Pancreas (tissue), 10 donors: ENCODE measurements around the gene MTHFSD. TPM values are rescaled to one million over a fixed set of nuclear protein-coding genes. Genes with fewer than 3 reads are reported as not detected.

ENCODE experiments used
- ATAC-seq, 4 donors: fragments of 200-7000 bp; cut with Tn5 transposase; one replicate each; pipeline versions ENCODE4 v1.8.0 to v1.9.1; 2020; ENCODE audit warnings: mild to moderate bottlenecking in 4 of 4, moderate library complexity in 4 of 4
- DNase-seq, 6 donors: peaks; one replicate each; pipeline ENCODE4 v3.0.0-alpha.2; 2020
- FAIRE-seq: peaks from 2 replicates; lab custom pipeline; 2012; peaks lifted over from hg19 to GRCh38; lab: Jason Lieb, UNC
- H3K27ac ChIP-seq, 4 donors: fragments of 200-600 bp; sonication (generic); 1 replicate in 3 of 4; 2 replicates in 1 of 4; pipeline versions ENCODE4 v1.5.0 to v1.8.0; 2020
- H3K27me3 ChIP-seq, 4 donors: fragments of 200-600 bp; one replicate each; pipeline ENCODE4 v1.8.0; 2021
- H3K36me3 ChIP-seq, 3 donors: fragments of 200-600 bp; sonication (generic) in 1 of 3; one replicate each; pipeline versions ENCODE4 v1.5.0 to v1.8.0; 2020 to 2021
- H3K4me1 ChIP-seq, 3 donors: fragments of 200-600 bp; one replicate each; pipeline ENCODE4 v1.8.0; 2021
- H3K4me3 ChIP-seq, 4 donors: fragments of 200-600 bp; sonication (generic) in 2 of 4; one replicate each; pipeline versions ENCODE4 v1.5.0 to v1.8.0; 2020 to 2021
- H3K9me3 ChIP-seq, 4 donors: fragments of 200-600 bp; one replicate each; pipeline ENCODE4 v1.8.0; 2021
- WGBS, 2 donors: extraction: QIAGEN DNeasy Blood & Tissue Kit; methylation state at CpG; one replicate each; pipeline ENCODE4 v1.1.7; 2013; 5-methylcytosine and 5-hydroxymethylcytosine counted together
- intact Hi-C, 3 donors: fragments of 100-400 bp; cut with DNase I; formaldehyde crosslinking; loops; one replicate each; pipeline versions ENCODE4 v1.11.1 to v1.14.2; 2022
- polyA plus RNA-seq, 2 donors: library from polyadenylated mRNA; stranded (reverse); fragments of 200-250 nt; gene quantifications; one replicate each; pipeline ENCODE4 v1.2.3, GENCODE V29; 2013
- total RNA-seq, 6 donors: library from RNA; stranded (reverse); fragmentation: NEBNext Ultra II Directional in 4 of 6; extraction: Animal tissue kit (Norgen Biotek cat#: 25700) in 4 of 6; gene quantifications; one replicate each; pipeline versions ENCODE4 v1.2.1 to v1.2.4, GENCODE V29; 2021 to 2023
- TF ChIP-seq, protein P1 (sequence below), 4 donors: fragments of 200-600 bp; sonication (generic) in 3 of 4; IDR thresholded peaks; one replicate each; pipeline versions ENCODE4 v1.5.0 to v1.8.0; 2021; ENCODE audit warnings: antibody characterized with exemption in 4 of 4
- donor health status: healthy with polysubstance abuse.
- donor health status: DM: no; HTN: no; CAD: no; lungs with moderate emphysema.
- donor health status: DM: no; HTN: no; CAD: no.
- donor health status: control.
- donor health status: control.
- donor health status: Bipolar disorder and iron deficiency.
- donor health status: DM: yes; HTN: yes; CAD: no.
- donor health status: DM: no; HTN: no; CAD: no.
- donor health status: DM: no; HTN: no; CAD: no.
- donor health status: DM: yes; HTN: yes; CAD: no.

The MTHFSD gene
- total and polyA plus RNA-seq, 8 donors, result 7.3 to 17.6 (median 10.4) TPM

DNA sequence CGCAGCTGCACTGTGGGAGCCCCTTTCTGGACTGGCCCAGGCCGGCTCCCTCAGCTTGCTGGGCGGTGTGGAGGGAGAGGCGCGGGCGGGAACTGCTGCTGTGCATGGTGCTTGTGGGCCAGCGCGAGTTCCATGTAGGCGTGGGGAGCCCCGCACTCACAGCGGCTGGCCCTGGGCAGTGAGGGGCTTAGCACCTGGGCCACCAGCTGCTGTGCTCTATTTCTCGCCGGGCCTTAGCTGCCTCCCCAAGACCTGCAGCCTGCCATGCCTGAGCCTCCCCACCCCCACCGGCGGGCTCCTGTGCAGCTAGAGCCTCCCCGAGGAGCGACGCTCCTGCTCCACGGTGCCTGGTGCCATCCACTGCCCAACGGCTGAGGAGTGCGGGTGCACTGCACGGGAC lies 1.7 kb downstream of the MTHFSD start:
- intact Hi-C loops, result no loop called here
- Histone ChIP-seq H3K9me3 (no peaks in the 10 kb centered on the region), H3K4me3 (no peak overlapping the region), H3K27me3 (peaks cover 0 to under 1% (median 0%) of the 10 kb centered on the region in 4 donors), H3K36me3 (peaks cover 0 to 6% (median 0%) of the 10 kb centered on the region in 3 donors), H3K4me1 (peaks cover 0 to 5% (median 3%) of the 10 kb centered on the region in 3 donors), H3K27ac (no peak overlapping the region)
- TF ChIP-seq, protein P1, sequence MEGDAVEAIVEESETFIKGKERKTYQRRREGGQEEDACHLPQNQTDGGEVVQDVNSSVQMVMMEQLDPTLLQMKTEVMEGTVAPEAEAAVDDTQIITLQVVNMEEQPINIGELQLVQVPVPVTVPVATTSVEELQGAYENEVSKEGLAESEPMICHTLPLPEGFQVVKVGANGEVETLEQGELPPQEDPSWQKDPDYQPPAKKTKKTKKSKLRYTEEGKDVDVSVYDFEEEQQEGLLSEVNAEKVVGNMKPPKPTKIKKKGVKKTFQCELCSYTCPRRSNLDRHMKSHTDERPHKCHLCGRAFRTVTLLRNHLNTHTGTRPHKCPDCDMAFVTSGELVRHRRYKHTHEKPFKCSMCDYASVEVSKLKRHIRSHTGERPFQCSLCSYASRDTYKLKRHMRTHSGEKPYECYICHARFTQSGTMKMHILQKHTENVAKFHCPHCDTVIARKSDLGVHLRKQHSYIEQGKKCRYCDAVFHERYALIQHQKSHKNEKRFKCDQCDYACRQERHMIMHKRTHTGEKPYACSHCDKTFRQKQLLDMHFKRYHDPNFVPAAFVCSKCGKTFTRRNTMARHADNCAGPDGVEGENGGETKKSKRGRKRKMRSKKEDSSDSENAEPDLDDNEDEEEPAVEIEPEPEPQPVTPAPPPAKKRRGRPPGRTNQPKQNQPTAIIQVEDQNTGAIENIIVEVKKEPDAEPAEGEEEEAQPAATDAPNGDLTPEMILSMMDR (IDR thresholded peaks at IDR 0.05), result no peak
- ATAC-seq, result no peak
- 92 to 95% methylated on average over 22 of the region's 22 CpGs for WGBS, 2 donors
- DNase-seq, result no peak
- no peak for FAIRE-seq

DNA sequence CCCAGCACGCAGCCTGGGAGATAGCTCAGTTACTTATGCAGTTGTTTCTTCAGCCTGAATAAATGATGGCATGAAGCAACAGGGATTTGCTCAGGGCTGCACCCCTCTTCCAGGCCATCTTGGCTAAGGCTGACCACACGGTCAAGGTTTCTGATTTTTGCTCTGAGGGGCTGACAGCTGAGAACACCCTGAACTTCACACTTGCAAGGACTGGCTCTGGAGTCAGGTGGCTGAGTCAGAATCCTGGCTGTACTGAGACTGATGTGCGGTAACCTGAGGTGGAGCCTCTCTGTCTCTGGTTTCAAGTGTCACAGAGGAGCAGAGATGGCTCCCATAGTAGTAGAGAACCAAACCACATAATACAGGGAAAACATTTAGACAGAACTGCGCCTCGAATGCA lies 4.8 kb downstream of the MTHFSD start:
- Histone ChIP-seq H3K9me3 (no peaks in the 10 kb centered on the region), H3K27ac (no peak overlapping the region), H3K27me3 (no peaks in the 10 kb centered on the region), H3K4me3 (no peak overlapping the region), H3K36me3 (peaks cover 0 to 27% (median 0%) of the 10 kb centered on the region in 3 donors), H3K4me1 (peaks cover 0 to 3% (median 0%) of the 10 kb centered on the region in 3 donors)
- no peak for DNase-seq
- 90% methylated on average over 5 of the region's 5 CpGs for WGBS, 2 donors
- no peak for ATAC-seq
- intact Hi-C loops, result no loop called here
- FAIRE-seq, result no peak
- TF ChIP-seq, protein P1 (IDR thresholded peaks at IDR 0.05), result no peak

DNA sequence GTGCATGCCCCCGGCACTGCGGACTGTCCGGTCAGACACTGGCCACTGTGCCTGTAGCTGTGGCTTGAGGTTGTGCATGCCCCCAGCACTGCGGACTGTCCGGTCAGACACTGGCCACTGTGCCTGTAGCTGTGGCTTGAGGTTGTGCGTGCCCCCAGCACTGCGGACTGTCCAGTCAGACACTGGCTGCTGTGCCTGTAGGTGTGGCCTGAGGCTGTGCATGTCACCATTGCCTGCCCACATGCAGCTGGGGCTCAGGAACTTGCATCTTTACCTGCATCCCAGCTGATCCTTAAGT lies 5.2 kb downstream of the MTHFSD start:
- Histone ChIP-seq H3K9me3 (no peaks in the 10 kb centered on the region), H3K36me3 (peaks cover 0 to 27% (median 0%) of the 10 kb centered on the region in 3 donors), H3K4me1 (peaks cover 0 to 3% (median 0%) of the 10 kb centered on the region in 3 donors), H3K27me3 (no peaks in the 10 kb centered on the region), H3K27ac (no peak overlapping the region), H3K4me3 (no peak overlapping the region)
- FAIRE-seq (no peak), ATAC-seq (no peak), DNase-seq (no peak)
- intact Hi-C loops, result no loop called here
- WGBS, 2 donors, result 97 to 98% methylated on average over 7 of the region's 7 CpGs
- TF ChIP-seq, protein P1 (IDR thresholded peaks at IDR 0.05), result no peak

DNA sequence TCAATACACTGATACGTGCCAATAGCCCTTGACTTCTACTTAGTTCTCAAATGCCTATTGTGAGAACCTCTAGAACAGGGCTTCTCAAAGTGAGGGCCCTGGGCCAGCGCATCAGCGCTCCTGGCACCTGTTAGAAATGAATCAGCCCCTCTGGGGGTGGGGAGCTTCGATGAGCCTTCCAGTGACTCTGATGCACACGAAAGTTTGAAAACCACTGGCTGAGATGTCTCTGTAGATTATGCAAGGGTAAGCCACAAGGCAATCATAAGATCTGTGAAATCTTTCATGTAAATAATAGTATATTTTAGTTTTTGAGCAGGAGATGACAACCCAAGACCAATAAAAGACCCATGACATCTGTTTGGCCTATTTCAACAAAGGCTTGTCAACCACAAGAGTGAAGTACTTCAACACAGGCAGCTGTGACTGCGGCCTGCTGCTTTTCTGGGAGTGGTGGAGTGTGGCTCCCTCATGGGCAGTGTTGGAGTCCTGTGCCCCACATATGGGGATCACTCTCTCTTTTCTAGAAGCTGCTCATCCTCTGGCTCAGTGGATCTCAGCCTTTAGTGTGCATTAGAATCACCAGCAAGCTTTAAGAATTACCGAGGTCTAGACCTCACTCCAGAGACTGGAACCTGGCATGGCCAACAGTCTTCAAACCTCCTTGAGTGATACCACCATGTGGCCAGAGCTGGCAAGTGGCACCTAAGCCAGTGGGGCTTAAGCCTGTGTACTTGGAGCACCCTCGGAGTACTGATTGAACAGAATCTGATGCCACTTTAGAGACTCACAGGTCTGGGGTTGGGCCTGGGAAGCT lies 5.8 kb downstream of the MTHFSD start:
- Histone ChIP-seq H3K4me1 (peaks cover 0 to 1% (median 0%) of the 10 kb centered on the region in 3 donors), H3K36me3 (peaks cover 0 to 27% (median 0%) of the 10 kb centered on the region in 3 donors)

More for the DNA sequence above, 5.8 kb downstream of the MTHFSD start:
- intact Hi-C loops, result no loop called here
- H3K4me3 ChIP-seq, result no peak overlapping the region
- WGBS, 2 donors, result 79 to 81% methylated on average over 8 of the region's 8 CpGs
- DNase-seq, result no peak
- no peak overlapping the region for H3K27ac ChIP-seq
- TF ChIP-seq, protein P1 (IDR thresholded peaks at IDR 0.05), result no peak
- FAIRE-seq, result no peak
- H3K9me3 ChIP-seq, result no peaks in the 10 kb centered on the region
- H3K27me3 ChIP-seq, result no peaks in the 10 kb centered on the region
- no peak for ATAC-seq
